ENCODE results near the gene TFEB.

TFEB gene

DNA sequence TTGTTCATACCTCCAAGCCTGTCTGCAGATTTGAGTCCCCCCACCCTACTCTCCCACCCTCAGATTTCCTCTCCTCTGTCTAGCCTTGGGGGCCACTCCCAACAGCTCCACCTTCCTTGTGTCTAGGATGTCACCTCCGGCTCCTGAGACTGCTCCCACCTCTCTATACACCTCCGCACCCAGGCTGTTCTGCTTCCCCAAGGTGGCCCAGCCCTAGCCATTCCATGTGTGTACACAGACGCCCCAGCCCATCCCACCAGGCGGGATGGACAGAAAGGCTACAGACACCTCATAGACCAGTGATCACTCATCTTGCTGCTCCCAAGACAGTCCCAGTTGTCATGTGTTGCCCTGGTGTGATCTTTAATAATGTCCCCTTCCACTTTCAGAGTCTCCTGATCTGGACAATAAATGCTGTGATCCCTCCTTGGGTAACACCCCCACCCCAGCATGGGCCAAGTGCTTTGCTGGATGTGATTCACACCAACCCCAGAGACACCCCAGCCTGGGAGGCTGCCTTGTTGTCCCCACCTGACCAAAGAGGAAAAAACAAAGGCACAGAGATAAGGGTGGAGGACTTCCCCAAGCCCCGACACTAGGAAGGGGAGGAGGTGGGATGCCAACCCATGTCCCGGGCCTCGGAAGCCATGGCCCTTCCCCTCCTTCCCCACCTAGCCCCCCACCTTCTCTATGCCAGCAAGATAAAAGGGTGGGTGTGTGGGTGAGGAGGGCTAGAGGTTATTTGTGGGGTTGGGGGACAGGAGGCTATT, 61.0 kb downstream of the TFEB start:
- TF ChIP-seq, protein P1, sequence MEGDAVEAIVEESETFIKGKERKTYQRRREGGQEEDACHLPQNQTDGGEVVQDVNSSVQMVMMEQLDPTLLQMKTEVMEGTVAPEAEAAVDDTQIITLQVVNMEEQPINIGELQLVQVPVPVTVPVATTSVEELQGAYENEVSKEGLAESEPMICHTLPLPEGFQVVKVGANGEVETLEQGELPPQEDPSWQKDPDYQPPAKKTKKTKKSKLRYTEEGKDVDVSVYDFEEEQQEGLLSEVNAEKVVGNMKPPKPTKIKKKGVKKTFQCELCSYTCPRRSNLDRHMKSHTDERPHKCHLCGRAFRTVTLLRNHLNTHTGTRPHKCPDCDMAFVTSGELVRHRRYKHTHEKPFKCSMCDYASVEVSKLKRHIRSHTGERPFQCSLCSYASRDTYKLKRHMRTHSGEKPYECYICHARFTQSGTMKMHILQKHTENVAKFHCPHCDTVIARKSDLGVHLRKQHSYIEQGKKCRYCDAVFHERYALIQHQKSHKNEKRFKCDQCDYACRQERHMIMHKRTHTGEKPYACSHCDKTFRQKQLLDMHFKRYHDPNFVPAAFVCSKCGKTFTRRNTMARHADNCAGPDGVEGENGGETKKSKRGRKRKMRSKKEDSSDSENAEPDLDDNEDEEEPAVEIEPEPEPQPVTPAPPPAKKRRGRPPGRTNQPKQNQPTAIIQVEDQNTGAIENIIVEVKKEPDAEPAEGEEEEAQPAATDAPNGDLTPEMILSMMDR (IDR thresholded peaks at IDR 0.05; ENCODE audit: borderline replicate concordance, insufficient read depth, low read depth, low read length) = no peak
- H3K4me3 ChIP-seq (ENCODE audit: low read depth, low read length) = no peak overlapping the region

GRCh38 chr6:41673704-41674000, 61.8 kb downstream of the TFEB start:
- TF ChIP-seq, protein P1 (IDR thresholded peaks at IDR 0.05; ENCODE audit: borderline replicate concordance, insufficient read depth, low read depth, low read length) = no peak
- no peak overlapping the region for H3K4me3 ChIP-seq (ENCODE audit: low read depth, low read length)

- TF ChIP-seq, protein P1 (IDR thresholded peaks at IDR 0.05; ENCODE audit: borderline replicate concordance, insufficient read depth, low read depth, low read length) = no peak
- H3K4me3 ChIP-seq (ENCODE audit: low read depth, low read length) = no peak overlapping the region
Measured at GRCh38 chr6:41672816-41673703, 62.3 kb downstream of the TFEB start.

DNA sequence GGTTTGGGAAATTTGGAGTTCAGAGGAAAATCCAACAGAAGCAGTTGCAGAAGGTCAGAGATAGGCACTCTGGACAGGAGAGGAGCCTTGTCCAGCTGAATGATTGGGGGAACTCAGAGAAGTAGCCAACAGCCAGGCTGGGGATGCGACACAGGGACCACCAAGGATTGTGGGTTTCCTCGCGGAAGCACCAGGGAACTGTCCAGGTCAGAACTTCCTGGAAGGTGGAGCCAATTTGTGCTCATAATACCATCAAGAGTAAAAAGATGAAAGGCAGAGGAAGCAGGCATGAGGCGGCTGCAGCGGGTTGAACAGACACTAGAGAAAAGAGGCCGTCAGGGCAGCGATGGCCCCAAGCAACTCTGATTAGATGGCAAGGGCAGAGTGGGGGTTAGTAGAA, 63.4 kb downstream of the TFEB start:
- TF ChIP-seq, protein P1 (IDR thresholded peaks at IDR 0.05; ENCODE audit: borderline replicate concordance, insufficient read depth, low read depth, low read length) = no peak
- H3K4me3 ChIP-seq (ENCODE audit: low read depth, low read length) = no peak overlapping the region

DNA sequence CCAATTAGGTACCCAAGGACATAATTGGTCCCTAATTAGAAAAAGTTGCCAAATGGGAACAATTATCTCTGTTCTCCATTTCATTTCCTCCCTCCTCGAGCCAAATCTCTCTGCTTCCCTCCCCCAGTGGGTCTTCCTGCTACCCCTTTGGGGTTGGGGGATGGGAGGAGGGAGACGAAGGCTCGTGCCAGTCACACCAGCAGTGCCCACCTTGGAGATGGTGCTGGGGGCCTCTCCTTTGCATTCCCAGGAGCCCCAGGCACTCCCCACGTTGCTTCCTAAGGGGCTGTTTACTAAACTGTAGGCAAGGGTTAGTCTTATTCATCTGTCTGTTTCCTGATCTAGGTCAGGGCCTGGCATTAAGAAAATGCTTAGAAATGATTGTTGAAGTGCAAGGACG, 64.0 kb downstream of the TFEB start:
- TF ChIP-seq, protein P1 (IDR thresholded peaks at IDR 0.05; ENCODE audit: borderline replicate concordance, insufficient read depth, low read depth, low read length) = no peak
- no peak overlapping the region for H3K4me3 ChIP-seq (ENCODE audit: low read depth, low read length)

GRCh38 chr6:41670703-41671360, 64.6 kb downstream of the TFEB start:
- TF ChIP-seq, protein P1 (IDR thresholded peaks at IDR 0.05; ENCODE audit: borderline replicate concordance, insufficient read depth, low read depth, low read length) = no peak
- H3K4me3 ChIP-seq (ENCODE audit: low read depth, low read length) = no peak overlapping the region

Measured in GM12875 (cell line).